Measurements from ENCODE around the gene TRAPPC2.
"Not testable (repeated sequence)": the region's sequence is repeated elsewhere in the genome, so short reads cannot be mapped to it uniquely, and the experiment has no call there.

DNA sequence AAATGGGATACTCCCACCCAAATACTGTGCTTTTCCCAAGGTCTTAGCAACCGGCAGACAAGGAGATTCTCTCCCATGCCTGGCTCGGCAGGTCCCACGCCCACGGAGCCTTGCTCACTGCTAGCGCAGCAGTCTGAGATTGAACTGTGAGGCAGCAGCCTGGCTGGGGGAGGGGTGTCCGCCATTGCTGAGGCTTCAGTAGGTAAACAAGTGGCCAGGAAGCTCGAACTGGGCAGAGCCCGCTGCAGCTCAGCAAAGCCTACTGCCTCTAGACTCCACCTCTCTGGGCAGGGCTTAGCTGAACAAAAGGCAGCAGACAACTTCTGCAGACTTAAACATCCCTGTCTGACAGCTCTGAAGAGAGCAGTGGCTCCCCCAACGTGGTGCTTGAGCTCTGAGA is 9.5 kb downstream of the TRAPPC2 start:
- TF ChIP-seq, protein P1, sequence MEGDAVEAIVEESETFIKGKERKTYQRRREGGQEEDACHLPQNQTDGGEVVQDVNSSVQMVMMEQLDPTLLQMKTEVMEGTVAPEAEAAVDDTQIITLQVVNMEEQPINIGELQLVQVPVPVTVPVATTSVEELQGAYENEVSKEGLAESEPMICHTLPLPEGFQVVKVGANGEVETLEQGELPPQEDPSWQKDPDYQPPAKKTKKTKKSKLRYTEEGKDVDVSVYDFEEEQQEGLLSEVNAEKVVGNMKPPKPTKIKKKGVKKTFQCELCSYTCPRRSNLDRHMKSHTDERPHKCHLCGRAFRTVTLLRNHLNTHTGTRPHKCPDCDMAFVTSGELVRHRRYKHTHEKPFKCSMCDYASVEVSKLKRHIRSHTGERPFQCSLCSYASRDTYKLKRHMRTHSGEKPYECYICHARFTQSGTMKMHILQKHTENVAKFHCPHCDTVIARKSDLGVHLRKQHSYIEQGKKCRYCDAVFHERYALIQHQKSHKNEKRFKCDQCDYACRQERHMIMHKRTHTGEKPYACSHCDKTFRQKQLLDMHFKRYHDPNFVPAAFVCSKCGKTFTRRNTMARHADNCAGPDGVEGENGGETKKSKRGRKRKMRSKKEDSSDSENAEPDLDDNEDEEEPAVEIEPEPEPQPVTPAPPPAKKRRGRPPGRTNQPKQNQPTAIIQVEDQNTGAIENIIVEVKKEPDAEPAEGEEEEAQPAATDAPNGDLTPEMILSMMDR (IDR thresholded peaks at IDR 0.05; ENCODE audit: low read depth, low read length, poor library complexity, severe bottlenecking): not testable (repeated sequence)
- TF ChIP-seq EZH2phosphoT487 (IDR thresholded peaks at IDR 0.05; ENCODE audit: borderline replicate concordance, low read length): not testable (repeated sequence)

All from DOHH2 (cell line).